H9 (cell line): ENCODE measurements around the gene ZPR1. TPM values are rescaled to one million over a fixed set of nuclear protein-coding genes. Genes with fewer than 3 reads are reported as not detected.

Experiments used
- DNase-seq: peaks from one replicate; pipeline ENCODE4 v3.0.0-alpha.2; 2017
- H2AFZ ChIP-seq: one replicate; pipeline ENCODE4 v1.6.1; 2013; ENCODE audit warnings: mild to moderate bottlenecking, low read length, control low read depth, moderate library complexity
- H2AK5ac ChIP-seq: 2 replicates; pipeline ENCODE4 v1.6.1; 2013; ENCODE audit warnings: low read length, control low read depth, mixed read lengths; ENCODE audit not compliant: insufficient read length
- H2BK120ac ChIP-seq: one replicate; pipeline ENCODE4 v1.6.1; 2013; ENCODE audit warnings: low read depth, mild to moderate bottlenecking, low read length, control low read depth, inconsistent platforms; ENCODE audit not compliant: poor library complexity, severe bottlenecking
- H2BK12ac ChIP-seq: 2 replicates; pipeline ENCODE4 v1.6.1; 2013; ENCODE audit warnings: low read length, control low read depth, mixed read lengths, low read depth; ENCODE audit not compliant: insufficient read length
- H2BK15ac ChIP-seq: 2 replicates; pipeline ENCODE4 v1.6.1; 2013; ENCODE audit warnings: low read depth, low read length, control low read depth
- H2BK20ac ChIP-seq: one replicate; pipeline ENCODE4 v1.6.1; 2013; ENCODE audit warnings: low read depth, mild to moderate bottlenecking, low read length, control low read depth, inconsistent platforms; ENCODE audit not compliant: poor library complexity, severe bottlenecking
- H2BK5ac ChIP-seq: 2 replicates; pipeline ENCODE4 v1.6.1; 2013; ENCODE audit warnings: low read length, control low read depth, mixed read lengths; ENCODE audit not compliant: insufficient read length
- H3K14ac ChIP-seq: 2 replicates; pipeline ENCODE4 v1.6.1; 2013; ENCODE audit warnings: low read length, control low read depth; ENCODE audit not compliant: insufficient read depth
- H3K18ac ChIP-seq: 2 replicates; pipeline ENCODE4 v1.6.1; 2013; ENCODE audit warnings: low read depth, mild to moderate bottlenecking, mixed read lengths, low read length, control low read depth; ENCODE audit not compliant: insufficient read length
- H3K23ac ChIP-seq: 2 replicates; pipeline ENCODE4 v1.6.1; 2013; ENCODE audit warnings: low read length, control low read depth, mixed read lengths, low read depth; ENCODE audit not compliant: insufficient read length
- H3K23me2 ChIP-seq: 2 replicates; pipeline ENCODE4 v1.6.1; 2013; ENCODE audit warnings: low read depth, mild to moderate bottlenecking, mixed read lengths, low read length, control low read depth; ENCODE audit not compliant: insufficient read length, poor library complexity, severe bottlenecking
- H3K27ac ChIP-seq: 2 replicates; pipeline ENCODE4 v1.5.1; 2013; ENCODE audit warnings: low read length, control low read depth, mixed read lengths, low read depth; ENCODE audit not compliant: insufficient read length
- H3K27me3 ChIP-seq: 2 replicates; pipeline ENCODE4 v1.6.1; 2013; ENCODE audit warnings: low read length, control low read depth, inconsistent platforms; ENCODE audit not compliant: insufficient read depth
- H3K4ac ChIP-seq: 2 replicates; pipeline ENCODE4 v1.6.1; 2013; ENCODE audit warnings: low read depth, mild to moderate bottlenecking, control low read depth, inconsistent platforms, low read length, moderate library complexity
- H3K4me1 ChIP-seq: 2 replicates; pipeline ENCODE4 v1.6.1; 2013; ENCODE audit warnings: low read length, control low read depth, inconsistent platforms; ENCODE audit not compliant: insufficient read depth
- H3K4me2 ChIP-seq: 2 replicates; pipeline ENCODE4 v1.6.1; 2013; ENCODE audit warnings: low read length, control low read depth, mixed read lengths; ENCODE audit not compliant: insufficient read length, insufficient read depth
- H3K56ac ChIP-seq: 2 replicates; pipeline ENCODE4 v1.6.1; 2013; ENCODE audit warnings: low read depth, mild to moderate bottlenecking, mixed read lengths, low read length, control low read depth; ENCODE audit not compliant: insufficient read length
- H3K79me1 ChIP-seq: 2 replicates; pipeline ENCODE4 v1.6.1; 2013; ENCODE audit warnings: low read depth, mild to moderate bottlenecking, moderate library complexity, low read length, control low read depth, inconsistent platforms; ENCODE audit not compliant: insufficient read depth, poor library complexity, severe bottlenecking
- H3K79me2 ChIP-seq: 2 replicates; pipeline ENCODE4 v1.6.1; 2013; ENCODE audit warnings: low read length, control low read depth, inconsistent platforms; ENCODE audit not compliant: insufficient read depth
- H3K9ac ChIP-seq: 2 replicates; pipeline ENCODE4 v1.6.1; 2013; ENCODE audit warnings: low read length, control low read depth, mixed read lengths; ENCODE audit not compliant: insufficient read length; ENCODE audit errors: extremely low read depth
- H3K9me3 ChIP-seq: one replicate; pipeline ENCODE4 v1.6.1; 2013; ENCODE audit warnings: low read depth, low read length, inconsistent platforms; ENCODE audit not compliant: control insufficient read depth
- H3T11ph ChIP-seq: one replicate; pipeline ENCODE4 v1.6.1; 2013; ENCODE audit warnings: mild to moderate bottlenecking, low read length, control low read depth, inconsistent platforms
- H4K20me1 ChIP-seq: one replicate; pipeline ENCODE4 v1.6.1; 2013; ENCODE audit not compliant: control insufficient read depth, insufficient read length, insufficient read depth
- H4K5ac ChIP-seq: 2 replicates; pipeline ENCODE4 v1.6.1; 2013; ENCODE audit warnings: low read depth, mild to moderate bottlenecking, mixed read lengths, low read length, control low read depth; ENCODE audit not compliant: insufficient read length
- H4K8ac ChIP-seq: replicated peaks from 2 replicates; pipeline ENCODE4 v1.6.1; 2013; ENCODE audit warnings: low read length, control low read depth, mixed read lengths, low read depth; ENCODE audit not compliant: insufficient read length
- H4K91ac ChIP-seq: 2 replicates; pipeline ENCODE4 v1.6.1; 2013; ENCODE audit warnings: low read depth, mild to moderate bottlenecking, moderate library complexity, mixed read lengths, low read length, control low read depth; ENCODE audit not compliant: insufficient read length
- H3K27ac Mint-ChIP-seq, 3 experiments: 2 replicates in 2 of 3; 3 replicates in 1 of 3; pipeline ENCODE4 v1.8.0; 2020 to 2021; ENCODE audit warnings: mixed read lengths in 3 of 3, mild to moderate bottlenecking in 1 of 3, moderate library complexity in 1 of 3
- H3K27me3 Mint-ChIP-seq: 2 replicates; pipeline ENCODE4 v1.8.0; 2021; ENCODE audit warnings: low read depth, mild to moderate bottlenecking, moderate library complexity, mixed read lengths
- H3K36me3 Mint-ChIP-seq, 3 experiments: 2 replicates in 2 of 3; 3 replicates in 1 of 3; pipeline ENCODE4 v1.8.0; 2020 to 2021; ENCODE audit warnings: low read depth in 3 of 3, mixed read lengths in 3 of 3; ENCODE audit not compliant: insufficient read depth in 1 of 3
- H3K4me1 Mint-ChIP-seq, 2 experiments: 2 replicates each; pipeline ENCODE4 v1.8.0; 2020; ENCODE audit warnings: mixed read lengths in 2 of 2
- H3K4me3 Mint-ChIP-seq, 2 experiments: 2 replicates in 1 of 2; 3 replicates in 1 of 2; pipeline ENCODE4 v1.8.0; 2020 to 2021; ENCODE audit warnings: mild to moderate bottlenecking in 2 of 2, mixed read lengths in 2 of 2, moderate library complexity in 1 of 2
- H3K9me3 Mint-ChIP-seq, 2 experiments: 2 replicates in 1 of 2; 3 replicates in 1 of 2; pipeline ENCODE4 v1.8.0; 2020; ENCODE audit warnings: mild to moderate bottlenecking in 2 of 2, mixed read lengths in 2 of 2, moderate library complexity in 1 of 2
- WGBS: extraction: QIAGEN DNeasy Blood & Tissue Kit; methylation state at CpG from one replicate; pipeline ENCODE4 v1.1.7; 2013; ENCODE audit warnings: missing lambda C conversion rate, low lambda C conversion rate, mixed read lengths; ENCODE audit not compliant: insufficient read length; ENCODE audit errors: extremely low coverage; 5-methylcytosine and 5-hydroxymethylcytosine counted together
- total RNA-seq: library from RNA; stranded (reverse); gene quantifications from 2 replicates; pipeline ENCODE4 v1.2.1, GENCODE V29; 2021
- TF ChIP-seq, protein P1 (sequence below): fragments of 200-600 bp; sonication (generic); conservative IDR thresholded peaks from 3 replicates; pipeline ENCODE4 v1.8.0; 2021; ENCODE audit warnings: antibody characterized with exemption, mild to moderate bottlenecking

Gene ZPR1
- total RNA-seq, 1 experiment from 2014 or later: 82.0 TPM

DNA sequence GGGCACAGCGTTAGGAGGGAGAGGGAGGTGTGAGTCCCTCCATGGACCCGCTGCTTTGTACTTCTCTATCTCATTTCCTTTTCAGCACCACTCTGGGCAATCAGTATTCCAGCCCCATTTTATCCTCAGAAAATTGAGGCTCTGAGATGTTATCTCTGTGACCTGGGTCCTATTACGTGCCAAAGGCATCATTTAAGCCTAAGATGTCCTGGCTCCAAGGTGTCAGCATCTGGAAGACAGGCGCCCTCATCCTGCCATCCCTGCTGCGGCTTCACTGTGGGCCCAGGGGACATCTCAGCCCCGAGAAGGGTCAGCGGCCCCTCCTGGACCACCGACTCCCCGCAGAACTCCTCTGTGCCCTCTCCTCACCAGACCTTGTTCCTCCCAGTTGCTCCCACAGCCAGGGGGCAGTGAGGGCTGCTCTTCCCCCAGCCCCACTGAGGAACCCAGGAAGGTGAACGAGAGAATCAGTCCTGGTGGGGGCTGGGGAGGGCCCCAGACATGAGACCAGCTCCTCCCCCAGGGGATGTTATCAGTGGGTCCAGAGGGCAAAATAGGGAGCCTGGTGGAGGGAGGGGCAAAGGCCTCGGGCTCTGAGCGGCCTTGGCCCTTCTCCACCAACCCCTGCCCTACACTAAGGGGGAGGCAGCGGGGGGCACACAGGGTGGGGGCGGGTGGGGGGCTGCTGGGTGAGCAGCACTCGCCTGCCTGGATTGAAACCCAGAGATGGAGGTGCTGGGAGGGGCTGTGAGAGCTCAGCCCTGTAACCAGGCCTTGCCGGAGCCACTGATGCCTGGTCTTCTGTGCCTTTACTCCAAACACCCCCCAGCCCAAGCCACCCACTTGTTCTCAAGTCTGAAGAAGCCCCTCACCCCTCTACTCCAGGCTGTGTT is 41.1 kb upstream of the ZPR1 start:
- H3K56ac ChIP-seq: no peak overlapping the region
- H3K27ac Mint-ChIP-seq: no peak overlapping the region
- H3K23me2 ChIP-seq: no peaks in the 10 kb centered on the region
- no peak overlapping the region for H2AFZ ChIP-seq
- no peak overlapping the region for H4K5ac ChIP-seq
- no peak overlapping the region for H3K4me2 ChIP-seq
- H3K27me3 ChIP-seq: no peaks in the 10 kb centered on the region
- H3K9me3 Mint-ChIP-seq: peaks cover 3 to 5% of the 10 kb centered on the region in 2 experiments; a peak in 3 of 5 replicates
- TF ChIP-seq, protein P1, sequence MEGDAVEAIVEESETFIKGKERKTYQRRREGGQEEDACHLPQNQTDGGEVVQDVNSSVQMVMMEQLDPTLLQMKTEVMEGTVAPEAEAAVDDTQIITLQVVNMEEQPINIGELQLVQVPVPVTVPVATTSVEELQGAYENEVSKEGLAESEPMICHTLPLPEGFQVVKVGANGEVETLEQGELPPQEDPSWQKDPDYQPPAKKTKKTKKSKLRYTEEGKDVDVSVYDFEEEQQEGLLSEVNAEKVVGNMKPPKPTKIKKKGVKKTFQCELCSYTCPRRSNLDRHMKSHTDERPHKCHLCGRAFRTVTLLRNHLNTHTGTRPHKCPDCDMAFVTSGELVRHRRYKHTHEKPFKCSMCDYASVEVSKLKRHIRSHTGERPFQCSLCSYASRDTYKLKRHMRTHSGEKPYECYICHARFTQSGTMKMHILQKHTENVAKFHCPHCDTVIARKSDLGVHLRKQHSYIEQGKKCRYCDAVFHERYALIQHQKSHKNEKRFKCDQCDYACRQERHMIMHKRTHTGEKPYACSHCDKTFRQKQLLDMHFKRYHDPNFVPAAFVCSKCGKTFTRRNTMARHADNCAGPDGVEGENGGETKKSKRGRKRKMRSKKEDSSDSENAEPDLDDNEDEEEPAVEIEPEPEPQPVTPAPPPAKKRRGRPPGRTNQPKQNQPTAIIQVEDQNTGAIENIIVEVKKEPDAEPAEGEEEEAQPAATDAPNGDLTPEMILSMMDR: no peak
- no peak overlapping the region for H3K23ac ChIP-seq
- no peak overlapping the region for H3K27ac ChIP-seq
- H3K4me1 ChIP-seq: no peaks in the 10 kb centered on the region
- H2BK12ac ChIP-seq: no peak overlapping the region
- H3K4me3 Mint-ChIP-seq: no peak overlapping the region
- no peaks in the 10 kb centered on the region for H3K36me3 Mint-ChIP-seq
- H2BK20ac ChIP-seq: no peak overlapping the region
- no peak for DNase-seq
- H3K4me1 Mint-ChIP-seq: peaks cover under 1 to 8% of the 10 kb centered on the region in 2 experiments
- H3T11ph ChIP-seq: no peak overlapping the region
- H2BK120ac ChIP-seq: no peak overlapping the region
- WGBS: no CpG with 5 or more reads among the region's 16 CpGs
- H4K8ac ChIP-seq: no peak overlapping the region
- H4K91ac ChIP-seq: no peak overlapping the region
- no peak overlapping the region; the same call in 1 of the 2 replicates for H3K14ac ChIP-seq
- H3K79me1 ChIP-seq: no peaks in the 10 kb centered on the region
- no peaks in the 10 kb centered on the region for H4K20me1 ChIP-seq
- H2AK5ac ChIP-seq: no peak overlapping the region
- no peak overlapping the region for H2BK15ac ChIP-seq
- no peak overlapping the region for H2BK5ac ChIP-seq
- no peaks in the 10 kb centered on the region for H3K9me3 ChIP-seq
- no peaks in the 10 kb centered on the region for H3K79me2 ChIP-seq
- H3K27me3 Mint-ChIP-seq: peaks cover 19% of the 10 kb centered on the region
- H3K18ac ChIP-seq: no peak overlapping the region
- H3K9ac ChIP-seq: no peak overlapping the region
- no peak overlapping the region for H3K4ac ChIP-seq
